HG03045 (cell line): Measurements from ENCODE around the gene GOLGB1.

ENCODE experiments used
- ATAC-seq: cut with Tn5 transposase; IDR thresholded peaks from one replicate; pipeline ENCODE4 v1.9.1; 2021; ENCODE audit warnings: mild to moderate bottlenecking, moderate library complexity; ENCODE audit not compliant: unreplicated experiment

GOLGB1 gene

GRCh38 chr3:121645054-121645453 is 104.5 kb downstream of the GOLGB1 start:
- ATAC-seq = no peak

- no peak for ATAC-seq
Observed at GRCh38 chr3:121642601-121643314, 106.8 kb downstream of the GOLGB1 start.

- no peak for ATAC-seq
Observed at GRCh38 chr3:121641127-121641526, 108.4 kb downstream of the GOLGB1 start.

GRCh38 chr3:121637922-121638321 is 111.6 kb downstream of the GOLGB1 start:
- ATAC-seq = no peak

- ATAC-seq = no peak
Observed at GRCh38 chr3:121630355-121630754, 119.2 kb downstream of the GOLGB1 start.

GRCh38 chr3:121629601-121630000 is 119.9 kb downstream of the GOLGB1 start:
- no peak for ATAC-seq

- ATAC-seq = no peak
Observed at GRCh38 chr3:121627622-121628021, 121.9 kb downstream of the GOLGB1 start.

GRCh38 chr3:121627211-121627610 is 122.3 kb downstream of the GOLGB1 start:
- no peak for ATAC-seq

- ATAC-seq = no peak
Observed at GRCh38 chr3:121626495-121626894, 123.0 kb downstream of the GOLGB1 start.

GRCh38 chr3:121624147-121624899 is 125.2 kb downstream of the GOLGB1 start:
- no peak for ATAC-seq

- ATAC-seq = no peak
Observed at GRCh38 chr3:121621491-121621890, 128.1 kb downstream of the GOLGB1 start.

- no peak for ATAC-seq
Observed at GRCh38 chr3:121619691-121620090, 129.8 kb downstream of the GOLGB1 start.
